GM12875 (cell line): Measurements from ENCODE around the gene MYO18B.

Experiments
- H3K4me3 ChIP-seq: one replicate; pipeline ENCODE4 v1.5.1; 2011; ENCODE audit warnings: low read depth, low read length, control low read depth
- CTCF ChIP-seq: IDR thresholded peaks from 2 replicates; pipeline ENCODE4 v1.5.1; 2011; ENCODE audit warnings: low read depth, mild to moderate bottlenecking, control low read depth, inconsistent platforms, low read length, moderate library complexity, borderline replicate concordance; ENCODE audit not compliant: insufficient read depth

The MYO18B gene

GRCh38 chr22:25942856-25943411 is 200.9 kb downstream of the MYO18B start:
- TF ChIP-seq CTCF: no peak
- no peak overlapping the region for H3K4me3 ChIP-seq

DNA sequence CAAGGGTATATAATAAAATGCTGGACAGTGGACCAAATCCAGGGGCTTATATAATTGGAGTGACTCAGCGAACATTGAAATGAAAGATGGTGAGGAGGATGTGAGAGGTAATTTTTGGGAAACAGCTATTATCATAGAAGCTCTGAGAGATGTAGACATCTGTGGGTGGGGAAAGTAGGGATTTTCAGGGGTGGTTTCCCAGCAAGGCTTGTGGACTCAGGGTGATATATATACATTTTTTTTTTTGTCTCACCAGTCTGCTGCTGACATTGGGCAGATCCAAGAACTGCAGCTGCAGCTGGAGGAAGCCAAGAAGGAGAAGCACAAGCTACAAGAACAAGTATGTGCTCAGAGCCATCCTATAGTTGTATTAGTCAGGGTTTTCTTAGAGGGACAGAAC is 208.1 kb downstream of the MYO18B start:
- TF ChIP-seq CTCF: no peak
- H3K4me3 ChIP-seq: no peak overlapping the region

DNA sequence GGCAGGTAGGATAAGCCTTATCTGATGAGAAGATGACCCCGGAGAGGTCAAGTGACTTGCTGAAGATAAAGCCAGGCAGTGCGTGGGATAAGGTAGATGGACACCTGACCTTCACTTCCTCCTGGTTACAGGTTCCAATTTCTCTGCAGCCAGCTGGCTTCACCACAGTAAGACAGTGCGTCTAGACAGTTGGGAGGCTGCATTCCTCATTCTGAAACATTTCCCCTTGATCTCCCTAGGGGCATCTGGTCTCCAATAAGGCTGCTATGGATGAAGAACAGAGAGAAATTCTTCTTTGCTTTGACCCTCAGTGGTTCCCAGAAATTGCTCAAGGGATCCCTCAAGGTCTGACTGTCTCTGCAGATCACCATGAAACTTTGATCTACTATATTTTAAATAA is 211.3 kb downstream of the MYO18B start:
- no peak overlapping the region for H3K4me3 ChIP-seq
- TF ChIP-seq CTCF: no peak

- H3K4me3 ChIP-seq: no peak overlapping the region
- no peak for TF ChIP-seq CTCF
Observed at GRCh38 chr22:25953919-25954318, 211.9 kb downstream of the MYO18B start.

GRCh38 chr22:25955323-25955722 is 213.3 kb downstream of the MYO18B start:
- no peak for TF ChIP-seq CTCF
- no peak overlapping the region for H3K4me3 ChIP-seq

DNA sequence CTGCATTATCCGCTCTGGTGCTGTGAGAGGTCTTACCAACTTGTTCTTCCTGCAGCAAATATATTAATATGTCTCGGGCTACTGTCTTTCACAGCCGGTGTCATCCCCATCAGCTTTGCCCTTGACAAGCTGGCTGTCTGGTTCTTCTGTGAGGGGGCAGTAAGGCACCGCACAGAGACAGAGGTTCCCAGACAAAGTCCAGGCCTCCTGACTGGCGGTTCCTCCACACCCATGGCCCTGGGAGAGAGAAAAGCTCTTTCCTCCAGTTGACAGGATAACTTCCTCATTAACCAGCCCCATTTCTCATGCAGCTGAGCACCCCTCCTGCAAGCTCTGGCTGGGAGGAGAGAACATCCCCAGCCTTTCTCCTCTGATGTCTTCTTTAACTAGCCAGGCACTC is 214.8 kb downstream of the MYO18B start:
- TF ChIP-seq CTCF: no peak
- no peak overlapping the region for H3K4me3 ChIP-seq

DNA sequence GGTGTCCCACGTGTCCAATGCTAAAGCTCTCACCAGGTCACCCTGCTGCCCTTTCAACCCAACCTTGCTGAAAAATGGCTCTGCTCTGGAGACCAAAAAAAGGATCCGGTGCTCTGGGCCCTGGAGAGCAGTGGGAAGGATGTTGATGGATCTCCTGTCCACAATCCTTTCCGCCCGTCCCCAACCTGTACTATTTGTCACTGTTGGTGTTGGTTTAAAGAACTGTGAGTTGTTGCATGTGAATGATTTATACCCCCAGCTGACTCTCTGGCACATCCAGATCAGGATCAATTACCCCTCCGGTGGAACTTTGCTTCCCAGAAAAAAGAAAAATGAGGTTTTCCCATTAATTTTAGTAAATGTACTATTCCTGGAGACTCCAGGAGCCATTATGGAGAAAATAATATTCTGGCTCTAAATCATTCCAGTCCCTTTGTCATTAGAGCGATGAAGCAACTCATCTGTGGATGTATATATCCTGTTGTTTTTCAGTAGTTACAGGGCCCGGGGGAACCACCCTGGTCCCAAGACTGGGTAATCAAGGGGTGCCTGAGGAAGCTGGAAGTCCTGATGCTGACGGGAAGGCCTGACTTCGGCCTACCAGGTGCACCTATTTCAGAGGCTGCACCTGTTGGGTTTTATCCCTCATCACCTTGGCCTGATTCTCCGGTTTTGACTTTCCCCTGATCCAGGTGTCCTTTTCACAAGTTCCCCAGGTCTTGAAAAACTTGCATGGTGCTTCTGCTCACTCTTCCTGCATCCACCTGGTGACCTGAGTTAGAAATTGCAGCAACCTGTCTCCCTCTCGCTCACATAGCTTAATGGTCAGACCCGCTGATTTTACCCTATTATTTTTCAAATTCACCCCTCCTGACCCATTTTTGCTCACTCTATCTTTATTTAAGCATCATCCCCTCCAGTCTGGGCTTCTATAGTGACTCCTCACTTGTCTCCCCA is 218.1 kb downstream of the MYO18B start:
- no peak for TF ChIP-seq CTCF
- no peak overlapping the region for H3K4me3 ChIP-seq
